VCaP (cell line): ENCODE results near the gene TNNT1.
"Not testable (repeated sequence)": the region's sequence is repeated elsewhere in the genome, so short reads cannot be mapped to it uniquely, and the experiment has no call there.

ENCODE experiments used
- H3K27ac ChIP-seq: fragments of 450-650 bp; 2 replicates; pipeline ENCODE4 v1.5.1; 2017
- TF ChIP-seq, protein P1 (sequence below): fragments of 450-650 bp; conservative IDR thresholded peaks from 2 replicates; pipeline ENCODE4 v1.5.1; 2017; ENCODE audit warnings: mild to moderate bottlenecking, moderate library complexity

Gene TNNT1

DNA sequence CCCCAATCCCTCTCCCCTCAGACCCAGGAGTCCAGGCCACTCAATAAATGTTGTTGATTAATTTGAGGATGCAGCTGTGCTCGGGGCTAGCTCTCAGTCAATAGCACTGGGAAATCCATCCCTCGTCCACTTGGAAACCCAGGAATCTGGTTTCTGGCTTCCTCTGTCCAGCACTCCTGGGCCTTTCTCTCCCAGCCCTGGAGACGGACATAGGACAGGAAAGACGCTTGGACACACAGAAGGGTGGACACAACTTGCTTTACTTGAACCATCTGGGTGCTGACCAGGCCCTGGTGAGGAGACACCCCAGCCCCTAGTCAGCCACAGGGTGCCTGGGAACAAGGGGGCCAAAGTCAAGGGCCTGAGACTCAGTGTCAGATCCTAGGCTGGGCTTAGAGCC lies 9.4 kb upstream of the TNNT1 start:
- no peak overlapping the region for H3K27ac ChIP-seq
- TF ChIP-seq, protein P1, sequence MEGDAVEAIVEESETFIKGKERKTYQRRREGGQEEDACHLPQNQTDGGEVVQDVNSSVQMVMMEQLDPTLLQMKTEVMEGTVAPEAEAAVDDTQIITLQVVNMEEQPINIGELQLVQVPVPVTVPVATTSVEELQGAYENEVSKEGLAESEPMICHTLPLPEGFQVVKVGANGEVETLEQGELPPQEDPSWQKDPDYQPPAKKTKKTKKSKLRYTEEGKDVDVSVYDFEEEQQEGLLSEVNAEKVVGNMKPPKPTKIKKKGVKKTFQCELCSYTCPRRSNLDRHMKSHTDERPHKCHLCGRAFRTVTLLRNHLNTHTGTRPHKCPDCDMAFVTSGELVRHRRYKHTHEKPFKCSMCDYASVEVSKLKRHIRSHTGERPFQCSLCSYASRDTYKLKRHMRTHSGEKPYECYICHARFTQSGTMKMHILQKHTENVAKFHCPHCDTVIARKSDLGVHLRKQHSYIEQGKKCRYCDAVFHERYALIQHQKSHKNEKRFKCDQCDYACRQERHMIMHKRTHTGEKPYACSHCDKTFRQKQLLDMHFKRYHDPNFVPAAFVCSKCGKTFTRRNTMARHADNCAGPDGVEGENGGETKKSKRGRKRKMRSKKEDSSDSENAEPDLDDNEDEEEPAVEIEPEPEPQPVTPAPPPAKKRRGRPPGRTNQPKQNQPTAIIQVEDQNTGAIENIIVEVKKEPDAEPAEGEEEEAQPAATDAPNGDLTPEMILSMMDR: no peak

DNA sequence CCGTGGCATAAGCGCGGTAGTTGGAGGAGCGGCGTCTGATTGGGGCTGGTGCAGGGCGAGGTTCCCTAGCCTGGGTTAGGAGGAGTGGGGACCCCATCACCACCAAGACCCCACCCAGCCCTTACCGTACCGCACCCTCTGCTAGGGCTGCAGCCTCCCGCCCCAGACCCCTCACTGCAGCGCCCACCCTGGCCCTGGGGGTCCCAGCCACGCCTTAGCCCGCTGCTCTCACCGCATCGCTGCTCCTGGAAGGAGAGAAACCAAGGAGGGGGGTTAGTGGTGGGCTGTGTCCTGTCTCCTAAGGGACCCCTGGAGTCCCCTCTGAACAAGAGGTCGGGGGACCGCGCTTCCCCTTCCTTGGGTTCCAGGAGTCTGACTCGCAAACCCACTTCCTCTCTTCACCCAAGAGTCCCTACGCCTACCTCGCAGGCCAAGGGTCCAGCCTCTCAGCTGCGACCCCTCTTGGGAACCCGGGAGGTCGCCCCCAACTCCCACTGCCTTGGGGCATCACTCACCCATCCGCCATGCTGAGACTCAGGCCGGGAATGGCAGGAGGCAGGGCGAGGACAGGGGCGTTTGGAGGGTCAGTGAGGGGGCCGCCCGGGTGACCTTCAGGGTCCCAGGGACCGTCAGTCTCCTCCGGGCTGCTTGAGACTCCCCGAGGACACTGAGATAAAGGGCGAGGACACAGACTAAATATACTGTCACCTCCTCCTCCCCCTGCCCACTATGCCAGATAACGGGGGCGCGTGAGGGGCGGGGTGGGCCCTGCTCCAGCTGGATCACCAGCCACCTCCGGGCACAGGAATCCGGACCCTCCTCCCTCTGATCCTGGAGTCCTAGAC lies 8.3 kb upstream of the TNNT1 start, which contains the start of gene TNNI3:
TNNI3 (minus strand) TSS at position 669 of the 845 bp plus-strand sequence; CDS start at position 526, 143 bp downstream.
- H3K27ac ChIP-seq: no peak within 1 kb of the TSS
- TF ChIP-seq, protein P1: no peak

DNA sequence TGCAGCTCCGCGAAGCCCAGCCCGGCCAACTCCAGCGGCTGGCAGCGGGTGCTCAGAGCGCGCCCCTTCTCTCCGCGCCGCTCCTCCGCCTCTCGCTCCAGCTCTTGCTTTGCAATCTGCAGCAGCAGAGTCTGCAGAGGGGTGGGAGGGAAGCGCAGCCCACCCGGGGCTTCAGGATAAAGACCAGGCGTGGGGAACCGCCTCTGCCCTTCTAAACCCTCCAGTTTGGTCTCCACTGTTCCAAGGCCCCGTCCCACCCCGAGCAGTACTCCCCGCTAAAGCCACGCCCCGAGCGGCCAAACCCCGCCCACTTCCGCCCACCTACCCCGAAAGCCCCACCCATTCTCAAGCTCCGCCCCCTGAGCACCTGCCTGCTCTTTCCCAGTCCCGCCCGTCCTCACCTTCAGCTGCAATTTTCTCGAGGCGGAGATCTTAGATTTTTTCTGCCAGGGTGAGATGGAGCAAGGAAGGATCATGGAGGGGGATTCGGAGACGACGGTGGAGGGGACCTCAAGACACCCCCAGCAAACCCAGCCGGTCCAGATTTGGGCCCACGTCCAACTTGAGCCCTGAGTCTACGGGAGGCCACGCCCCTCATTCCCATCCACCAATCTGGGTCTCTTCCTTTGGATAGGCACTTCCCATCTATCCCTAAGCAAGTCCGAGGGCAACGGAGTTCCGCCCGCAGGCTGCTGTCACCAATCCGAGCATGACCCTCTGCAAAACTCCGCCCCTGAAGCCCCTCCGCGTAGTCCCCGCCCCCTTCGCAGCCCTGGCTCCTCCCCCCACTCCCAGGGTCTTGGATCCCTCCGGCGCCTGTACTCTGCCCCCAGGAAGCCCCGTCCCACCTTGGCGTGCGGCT lies 7.4 kb upstream of the TNNT1 start:
- H3K27ac ChIP-seq: no peak overlapping the region
- TF ChIP-seq, protein P1: no peak

DNA sequence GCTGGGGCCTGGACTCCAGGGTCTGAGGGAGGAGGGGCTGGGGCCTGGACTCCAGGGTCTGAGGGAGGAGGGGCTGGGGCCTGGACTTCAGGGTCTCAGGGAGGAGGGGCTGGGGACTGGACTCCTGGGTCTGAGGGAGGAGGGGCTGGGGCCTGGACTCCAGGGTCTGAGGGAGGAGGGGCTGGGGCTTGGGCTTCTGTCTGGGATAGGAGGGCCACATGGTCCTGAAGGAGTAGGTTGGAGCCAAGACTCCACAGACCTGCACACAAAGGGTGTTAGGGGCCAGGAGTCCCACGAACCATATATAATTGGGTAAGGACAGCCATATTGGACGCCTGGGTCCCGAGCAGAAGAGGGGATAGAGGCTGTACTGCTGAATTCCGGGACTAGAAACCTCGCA lies 6.8 kb upstream of the TNNT1 start:
- not testable (repeated sequence) for H3K27ac ChIP-seq

DNA sequence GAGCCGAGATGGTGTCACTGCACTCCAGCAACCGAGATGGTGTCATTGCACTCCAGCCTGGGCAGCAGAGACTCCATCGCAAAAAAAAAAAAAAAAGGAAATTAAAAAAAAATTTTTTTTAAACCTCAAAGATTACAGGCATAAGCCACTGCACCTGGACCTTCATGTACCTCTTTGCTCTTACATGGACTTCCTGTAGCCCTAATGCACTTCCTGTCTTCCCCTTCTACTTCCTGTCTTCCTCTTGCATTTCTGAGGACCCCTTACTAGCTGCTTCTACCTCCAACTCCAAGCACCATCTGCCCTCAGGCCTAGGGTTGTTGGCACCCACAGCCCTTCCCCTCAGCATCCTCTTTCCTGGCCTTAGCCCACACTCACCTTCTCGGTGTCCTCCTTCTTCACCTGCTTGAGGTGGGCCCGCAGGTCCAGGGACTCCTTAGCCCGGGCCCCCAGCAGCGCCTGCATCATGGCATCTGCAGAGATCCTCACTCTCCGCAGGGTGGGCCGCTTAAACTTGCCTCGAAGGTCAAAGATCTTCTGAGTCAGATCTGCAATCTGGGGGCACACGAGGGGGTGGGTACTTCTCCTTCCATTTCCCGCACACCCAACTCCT lies 4.8 kb upstream of the TNNT1 start:
- H3K27ac ChIP-seq: no peak overlapping the region
- TF ChIP-seq, protein P1: no peak

DNA sequence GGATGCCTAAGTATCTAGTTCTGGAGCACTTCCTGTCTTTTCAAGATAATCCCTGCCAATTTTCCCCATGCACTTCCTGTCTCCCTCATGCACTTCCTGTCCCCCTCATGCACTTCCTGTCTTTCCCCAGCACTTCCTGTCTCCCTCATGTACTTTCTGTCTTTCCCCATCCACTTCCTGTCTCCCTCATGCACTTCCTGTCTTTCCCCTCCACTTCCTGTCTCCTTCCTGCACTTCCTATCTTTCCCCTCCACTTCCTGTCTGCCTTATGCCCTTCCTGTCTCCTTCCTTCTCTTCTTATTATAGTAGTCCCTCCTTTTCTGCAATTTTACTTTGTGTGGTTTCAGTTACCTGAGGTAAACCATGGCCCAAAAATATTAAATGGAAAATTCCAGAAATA lies 3.0 kb upstream of the TNNT1 start:
- no peak overlapping the region for H3K27ac ChIP-seq
- TF ChIP-seq, protein P1: no peak

DNA sequence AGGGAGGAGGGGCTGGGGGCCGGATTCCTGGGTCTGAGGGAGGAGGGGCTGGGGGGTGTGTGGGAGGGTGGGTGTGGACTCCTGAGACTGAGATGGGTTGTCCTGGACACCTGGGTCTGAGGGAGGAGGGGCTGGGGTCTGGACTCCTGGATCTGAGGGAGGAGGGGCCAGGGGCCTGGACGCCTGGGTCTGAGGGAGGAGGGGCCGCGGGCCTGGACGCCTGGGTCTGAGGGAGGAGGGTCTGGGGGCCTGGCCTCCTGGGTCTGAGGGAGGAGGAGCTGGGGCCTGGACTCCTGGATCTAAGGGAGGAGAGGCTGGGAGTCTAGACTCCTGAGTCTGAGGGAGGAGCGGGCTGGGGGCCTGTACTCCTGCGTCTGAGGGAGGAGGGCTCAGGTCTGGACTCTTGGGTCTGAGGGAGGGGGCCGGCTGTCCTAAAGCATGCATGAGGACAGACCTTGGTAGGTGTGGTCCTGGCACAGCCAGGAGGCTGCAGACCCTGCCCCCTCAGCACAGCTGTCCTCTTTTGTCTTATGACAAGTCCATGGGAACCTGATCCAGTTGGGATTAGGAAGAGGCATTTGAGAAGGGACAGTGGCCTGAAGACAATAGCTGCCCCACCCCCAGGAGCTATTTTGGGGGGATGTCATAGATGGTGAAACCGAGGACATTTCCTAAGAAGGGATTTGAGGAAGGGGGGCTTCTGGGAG lies 1.3 kb downstream of the TNNT1 start:
- TF ChIP-seq, protein P1: no peak
- no peak overlapping the region for H3K27ac ChIP-seq
